GM18873 (cell line): ENCODE data around the gene MMP28.

Source experiments
- ATAC-seq: cut with Tn5 transposase; IDR thresholded peaks from one replicate; pipeline ENCODE4 v1.9.1; 2021; ENCODE audit warnings: mild to moderate bottlenecking, moderate library complexity, moderate number of reproducible peaks; ENCODE audit not compliant: unreplicated experiment, low FRiP score

The MMP28 gene

DNA sequence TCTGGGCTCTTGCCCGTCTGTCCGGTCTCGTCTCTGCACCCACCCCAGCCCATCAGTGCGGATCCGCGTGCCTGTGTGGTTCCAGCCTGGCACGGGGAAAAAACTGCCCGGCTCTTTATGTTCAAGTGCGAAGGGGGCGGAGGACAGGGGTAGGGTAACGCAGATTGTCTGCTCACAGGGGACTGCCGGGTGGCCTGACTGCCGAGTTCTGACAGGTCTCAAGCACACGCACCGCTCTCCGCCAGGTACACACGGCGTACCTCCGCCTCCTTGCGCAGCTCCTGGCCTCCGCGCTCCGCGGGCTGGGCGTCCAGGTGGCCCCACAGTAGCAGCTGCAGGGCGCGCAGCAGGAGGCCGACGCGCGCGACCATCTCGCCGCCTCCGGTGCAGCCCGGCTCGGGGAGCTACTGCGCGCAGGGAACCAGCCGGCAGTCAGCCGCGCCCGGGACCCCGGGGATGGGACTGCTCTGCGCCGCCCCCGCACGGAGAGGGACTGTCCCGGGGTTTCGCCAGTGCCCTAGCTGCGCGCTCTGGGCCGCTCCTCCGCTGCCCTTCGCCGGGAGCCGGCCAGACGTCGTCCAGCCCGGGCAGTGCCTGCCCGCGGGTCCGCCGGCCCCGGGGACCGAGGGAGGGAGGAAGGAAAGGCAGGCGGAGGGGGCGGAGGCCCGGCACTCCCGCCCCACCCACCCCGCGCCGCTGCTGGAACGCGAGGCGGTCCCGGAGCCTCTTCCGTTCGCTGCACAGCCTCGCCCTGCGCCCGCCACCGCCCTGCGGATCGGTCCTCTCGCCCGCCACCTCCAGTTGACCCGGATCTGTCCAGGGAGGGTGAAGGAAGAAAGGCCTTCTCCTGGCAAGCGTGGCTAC is at the start of gene MMP28:
MMP28 (minus strand) TSS at position 635 of the 864 bp plus-strand sequence; CDS start at position 371, 264 bp downstream.
- no peak for ATAC-seq

GRCh38 chr17:35844547-35844946 is 49.1 kb upstream of the MMP28 start:
- no peak for ATAC-seq

- ATAC-seq, result no peak
These were observed 48.3 kb upstream of the MMP28 start for GRCh38 chr17:35843698-35844097.

- ATAC-seq, result no peak
These were observed 46.8 kb upstream of the MMP28 start for GRCh38 chr17:35842239-35842638.

DNA sequence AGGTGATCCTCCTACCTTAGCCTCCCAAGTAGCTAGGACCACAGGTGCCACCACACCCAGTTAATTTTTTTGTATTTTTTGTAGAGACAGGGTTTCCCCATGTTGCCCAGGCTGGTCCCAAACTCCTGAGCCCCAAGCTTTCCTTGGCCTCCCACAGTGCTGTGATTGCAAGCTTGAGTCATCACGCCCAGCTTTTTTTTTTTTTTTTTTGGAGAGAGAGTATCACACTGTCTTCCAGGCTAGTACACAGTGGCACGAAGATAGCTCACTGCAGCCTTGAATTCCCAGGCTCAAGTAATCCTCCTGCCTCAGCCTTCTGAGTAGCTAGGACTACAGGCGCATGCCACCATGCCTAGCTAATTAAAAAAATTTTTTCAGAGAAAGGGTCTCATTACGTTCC is 46.1 kb upstream of the MMP28 start:
- ATAC-seq, result no peak

DNA sequence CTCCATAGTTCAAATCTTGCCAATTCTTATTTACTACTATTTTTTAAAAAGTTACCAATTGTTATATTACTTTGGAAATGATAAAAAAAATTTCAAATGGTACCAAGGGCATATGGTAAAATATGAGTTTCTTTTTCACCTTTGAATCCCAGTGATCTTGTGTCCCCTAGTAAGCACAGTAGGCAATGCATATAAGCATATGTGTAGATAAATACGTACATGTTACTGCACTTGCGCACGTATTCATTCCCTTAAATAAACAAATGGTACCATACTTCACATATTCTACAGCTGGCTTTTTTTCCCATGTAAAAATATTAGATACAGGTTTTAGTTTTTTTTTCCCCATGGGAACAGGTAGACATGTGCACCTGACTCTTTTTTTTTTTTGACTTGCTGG is 45.7 kb upstream of the MMP28 start:
- no peak for ATAC-seq

- ATAC-seq, result no peak
These were observed 29.8 kb upstream of the MMP28 start for GRCh38 chr17:35825206-35825605.

- ATAC-seq, result no peak
These were observed 25.9 kb upstream of the MMP28 start for GRCh38 chr17:35821308-35821707.

DNA sequence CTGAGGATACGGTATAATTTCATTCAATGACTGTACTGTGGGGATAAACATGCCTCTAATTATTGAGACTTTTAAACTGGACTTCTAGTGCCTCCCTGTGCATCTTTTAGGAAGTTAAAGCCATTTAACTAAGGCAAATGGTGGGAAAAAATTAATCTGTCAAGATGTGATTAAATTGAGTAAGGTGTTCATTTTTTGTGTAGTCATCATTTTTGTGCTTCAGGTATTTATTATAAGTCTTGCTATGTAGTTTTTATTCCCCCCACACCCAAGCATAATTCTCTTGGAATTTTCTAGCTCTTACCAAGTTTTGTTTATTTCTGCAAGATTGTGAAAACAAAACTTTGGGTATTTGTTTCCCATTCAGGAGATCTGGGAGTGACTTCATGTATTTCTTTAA is 24.0 kb upstream of the MMP28 start:
- ATAC-seq, result no peak

GRCh38 chr17:35817196-35817595 is 21.8 kb upstream of the MMP28 start:
- no peak for ATAC-seq

DNA sequence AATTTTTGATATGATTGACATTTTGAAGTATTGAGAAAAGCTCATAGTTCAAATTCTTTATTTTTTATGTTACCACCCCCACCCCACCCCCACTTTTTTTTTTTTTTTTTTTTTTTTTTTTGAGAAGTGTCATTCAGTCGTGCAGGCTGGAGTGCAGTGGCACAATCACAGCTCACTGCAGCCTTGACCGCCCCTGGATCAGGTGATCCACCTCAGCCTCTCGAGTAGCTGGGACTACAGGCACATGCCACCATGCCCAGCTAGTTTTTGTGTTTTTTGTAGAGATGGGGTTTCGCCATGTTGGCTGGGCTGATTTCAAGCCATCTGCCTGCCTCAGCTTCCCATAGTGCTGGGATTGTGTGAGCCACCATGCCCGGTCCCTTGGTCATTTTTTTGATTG is 21.3 kb upstream of the MMP28 start:
- no peak for ATAC-seq

GRCh38 chr17:35812456-35812855 is 17.0 kb upstream of the MMP28 start:
- no peak for ATAC-seq

GRCh38 chr17:35811759-35812158 is 16.3 kb upstream of the MMP28 start:
- no peak for ATAC-seq

GRCh38 chr17:35809855-35810461 is 14.5 kb upstream of the MMP28 start:
- ATAC-seq, result peak; percentile 0

DNA sequence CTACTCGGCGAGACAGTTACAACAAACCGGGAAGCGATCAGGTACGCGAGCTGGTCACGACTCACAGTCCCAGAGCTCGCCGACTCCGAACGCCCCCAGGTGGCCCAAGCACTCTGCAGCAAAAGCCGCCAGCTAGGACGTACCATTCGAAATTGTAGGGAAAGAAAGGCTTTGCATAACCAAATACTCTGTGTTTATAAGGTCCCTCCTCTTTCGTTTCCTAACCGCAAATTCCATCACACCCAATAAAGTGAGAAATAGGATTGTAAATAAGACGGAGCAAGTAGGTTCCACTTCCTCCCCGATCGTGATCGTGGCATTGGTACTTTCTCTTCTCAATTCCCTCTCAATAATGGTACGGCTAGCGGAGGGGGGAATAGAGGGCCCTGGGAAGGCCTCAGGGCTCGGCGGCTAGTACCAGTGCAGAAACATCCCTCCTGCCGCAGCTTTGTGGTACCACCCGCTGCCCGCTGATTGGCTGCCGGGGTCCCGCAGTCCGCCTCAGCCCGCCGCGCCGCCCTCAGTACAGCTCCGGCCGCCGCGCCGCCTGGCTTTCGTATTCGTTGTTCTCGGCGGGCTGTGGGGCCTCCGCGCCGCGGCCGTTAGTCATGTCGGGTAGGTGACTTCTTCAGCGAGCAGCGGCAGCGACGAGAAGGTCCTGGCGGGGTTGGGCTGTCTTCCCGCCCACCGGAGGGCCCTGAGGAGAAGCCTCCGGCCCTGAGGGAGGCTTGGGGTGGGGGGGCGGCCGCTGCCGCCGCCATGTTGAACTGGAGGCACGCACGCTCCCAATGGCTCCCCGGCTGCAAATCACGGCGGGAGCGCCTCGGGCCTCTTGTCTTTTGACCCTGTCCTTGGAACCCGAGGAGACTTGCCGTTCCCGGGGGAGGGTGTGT is 13.8 kb upstream of the MMP28 start, which contains the start of gene TAF15:
TAF15 (plus strand) TSS at position 523 of the 893 bp plus-strand sequence; CDS start at position 609, 86 bp downstream.
- peak; percentile 88 for ATAC-seq

DNA sequence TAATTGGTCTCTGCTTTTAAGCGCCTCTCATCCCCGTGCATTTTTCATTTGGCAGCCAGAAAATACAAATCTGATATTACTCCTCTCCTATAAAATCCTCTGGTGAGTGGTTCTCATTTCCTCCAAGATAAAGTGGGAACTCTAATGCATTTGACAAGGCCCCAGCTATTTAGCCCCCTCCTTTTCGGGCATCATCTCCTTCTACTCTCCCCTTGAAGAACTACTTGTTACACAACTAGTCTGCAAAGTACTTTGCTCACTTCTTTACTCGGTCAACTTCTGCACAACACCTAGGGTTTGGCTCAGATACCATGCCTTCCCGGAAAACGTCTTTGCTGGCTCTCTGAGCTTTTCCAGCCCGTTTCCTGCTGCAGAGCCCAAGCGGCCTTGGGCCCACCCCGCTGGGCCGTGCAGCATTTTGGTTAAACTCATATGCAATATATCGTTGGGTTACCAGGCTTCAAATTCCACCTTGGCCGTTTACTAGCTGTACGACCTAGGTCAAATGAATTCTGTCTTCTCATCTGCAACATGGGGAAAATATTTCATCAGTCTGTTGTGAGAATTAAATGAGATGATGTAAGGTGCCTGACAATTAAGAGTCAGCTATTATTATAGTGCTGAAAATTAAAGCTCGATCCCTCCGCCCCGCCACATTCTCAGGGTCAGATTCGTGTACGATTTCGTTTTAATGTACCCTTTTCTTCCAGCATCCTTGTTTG is 13.0 kb upstream of the MMP28 start:
- no peak for ATAC-seq

DNA sequence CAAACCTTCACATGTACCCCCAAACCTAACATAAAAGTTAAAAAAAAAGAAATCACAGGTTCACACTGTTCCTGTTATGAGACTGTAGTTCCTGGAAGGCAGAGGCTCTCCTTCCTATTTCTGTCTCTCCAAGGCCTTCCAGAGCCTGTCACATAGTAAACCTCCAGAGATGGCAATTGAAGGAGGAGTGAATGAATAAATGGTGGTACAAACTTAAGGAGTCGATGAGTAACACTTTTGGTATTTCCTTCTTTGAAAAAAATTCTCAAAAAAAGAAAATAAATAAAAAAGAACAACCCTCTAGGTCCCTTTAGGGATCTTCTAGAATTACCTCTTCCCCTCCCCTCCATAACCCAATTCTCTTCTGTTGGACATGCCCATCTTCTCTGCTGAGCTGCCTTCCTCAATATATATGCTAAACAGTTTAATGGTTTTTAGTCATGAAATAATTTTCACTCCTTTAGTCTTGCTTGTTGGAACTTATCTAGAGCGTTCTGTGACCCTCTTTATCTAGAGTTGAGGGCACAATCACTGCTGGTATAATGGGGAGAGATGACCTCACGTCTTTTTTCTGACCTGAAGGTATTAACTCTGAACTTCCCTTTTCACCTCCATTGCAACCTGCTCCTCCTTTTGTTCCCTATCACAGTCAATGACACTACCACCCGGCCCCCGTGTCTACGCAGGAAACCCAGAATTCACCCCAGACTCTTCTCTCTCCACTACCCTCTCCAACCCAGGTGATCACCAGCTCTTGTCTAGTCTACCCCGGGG is 12.1 kb upstream of the MMP28 start:
- ATAC-seq, result no peak

DNA sequence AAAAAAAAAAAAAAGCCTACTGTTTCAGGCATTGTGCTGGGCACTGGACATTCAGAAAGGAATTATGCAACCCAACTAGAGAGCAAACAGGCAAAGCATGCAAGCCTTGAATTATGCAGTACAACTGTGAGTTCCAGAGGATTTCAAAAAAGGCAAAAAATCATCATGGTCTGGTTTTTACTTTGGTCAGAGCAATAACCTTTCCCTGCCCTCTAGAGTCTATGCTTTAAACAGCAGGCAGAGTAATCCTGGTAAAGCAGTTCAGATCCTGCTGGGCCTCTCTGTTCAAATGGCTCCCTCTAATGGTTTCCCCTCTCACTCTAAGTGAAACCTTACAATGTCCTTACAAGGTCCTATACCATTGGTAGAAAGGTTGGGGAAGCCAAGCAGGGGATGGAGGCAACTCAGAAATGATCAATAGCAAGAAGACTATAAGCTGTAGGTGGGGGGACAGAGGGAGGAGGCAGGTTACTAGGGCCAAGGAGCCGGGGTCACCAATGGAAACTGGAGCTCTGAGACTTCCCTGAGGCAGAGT is 9.3 kb upstream of the MMP28 start:
- ATAC-seq, result no peak

DNA sequence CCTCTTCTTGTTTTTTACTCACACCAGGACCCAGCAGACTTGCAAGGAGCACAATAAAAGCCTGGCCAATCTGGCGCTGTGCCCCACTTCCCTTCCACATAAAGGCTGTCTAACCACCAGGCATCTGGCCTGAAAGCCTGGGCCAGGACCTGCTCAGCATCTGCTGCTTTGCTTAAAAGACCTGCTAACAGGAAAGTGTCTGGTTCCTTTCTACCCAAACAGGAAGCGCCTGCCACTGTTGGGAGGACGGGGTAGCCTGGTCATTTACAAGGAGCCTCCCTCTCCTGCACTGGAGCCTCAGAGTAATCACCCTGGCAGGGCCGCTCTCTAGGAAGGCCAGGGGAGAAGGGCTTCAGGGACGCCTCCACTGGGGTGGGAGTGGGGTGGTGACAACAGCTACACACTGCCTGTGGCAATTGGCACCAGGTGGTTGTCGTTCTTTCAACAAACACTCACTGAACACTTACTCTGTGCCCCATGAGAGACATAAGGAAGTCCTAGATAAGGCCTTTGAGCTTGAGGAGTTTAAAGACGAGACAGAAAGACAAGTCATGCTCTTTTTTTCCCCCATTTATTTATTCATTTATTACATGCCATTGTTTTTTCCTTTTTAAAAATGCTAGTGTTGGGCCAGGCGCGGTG is 6.3 kb upstream of the MMP28 start:
- ATAC-seq, result no peak
